ENCODE results near the gene CELA2A.

DNA sequence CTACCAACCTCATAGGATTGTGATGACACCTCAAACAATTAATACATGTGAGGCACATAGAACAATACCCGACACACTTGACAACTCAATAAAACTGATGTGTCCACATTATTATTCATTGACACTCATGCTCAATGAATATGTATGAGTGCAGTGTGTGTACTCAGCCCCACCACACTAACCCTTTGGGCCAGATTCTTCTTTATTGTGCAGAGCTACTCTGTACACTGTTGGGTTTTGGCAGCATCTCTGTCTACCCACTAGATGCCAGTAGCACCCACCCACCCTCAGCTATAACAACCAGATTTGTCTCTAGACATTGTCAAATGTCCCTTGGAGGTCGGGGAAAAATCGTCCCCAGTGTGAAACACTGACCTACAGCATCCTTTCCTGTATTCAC lies 57.4 kb downstream of the CELA2A start:
- no peak for TF ChIP-seq POLR2A (IDR thresholded peaks at IDR 0.05)
- no peak for TF ChIP-seq CTCF (IDR thresholded peaks at IDR 0.05 in 4 of 5, conservative IDR thresholded peaks at IDR 0.05 in 1 of 5)

All from gastrocnemius medialis (tissue), 4 donors.